CD14-positive monocyte (primary cell): ENCODE results near the gene AIRE. TPM values are rescaled to one million over a fixed set of nuclear protein-coding genes. Genes with fewer than 3 reads are reported as not detected.
"Not testable (repeated sequence)": the region's sequence is repeated elsewhere in the genome, so short reads cannot be mapped to it uniquely, and the experiment has no call there.

Experiments
- DNase-seq, 3 donors: peaks; one replicate each; pipeline ENCODE4 v3.0.0-alpha.2; 2011 to 2022
- H2AFZ ChIP-seq: 2 replicates; pipeline ENCODE4 v1.6.0; 2012; ENCODE audit warnings: mild to moderate bottlenecking, low read depth, low read length, inconsistent platforms; ENCODE audit not compliant: insufficient read depth, poor library complexity, severe bottlenecking
- H3K27ac ChIP-seq, 2 donors: 1 replicate in 1 of 2; 2 replicates in 1 of 2; pipeline ENCODE4 v1.5.1; 2012 to 2013; ENCODE audit warnings: low read length in 2 of 2, control low read depth in 1 of 2, inconsistent platforms in 1 of 2, low read depth in 1 of 2, mild to moderate bottlenecking in 1 of 2
- H3K27me3 ChIP-seq, 2 donors: one replicate each; pipeline versions ENCODE4 v1.6.0 to v1.6.1; 2011 to 2013; ENCODE audit warnings: low read length in 2 of 2; ENCODE audit not compliant: control insufficient read depth in 2 of 2, insufficient read depth in 2 of 2
- H3K36me3 ChIP-seq, 2 donors: replicated peaks in 1 of 2; 1 replicate in 1 of 2; 2 replicates in 1 of 2; pipeline versions ENCODE4 v1.5.1 to v1.6.1; 2012 to 2013; ENCODE audit warnings: low read length in 2 of 2, control low read depth in 1 of 2, inconsistent platforms in 1 of 2, mild to moderate bottlenecking in 1 of 2; ENCODE audit not compliant: insufficient read depth in 2 of 2, control insufficient read depth in 1 of 2
- H3K4me1 ChIP-seq, 2 donors: 1 replicate in 1 of 2; 2 replicates in 1 of 2; pipeline versions ENCODE4 v1.5.1 to v1.6.1; 2012 to 2013; ENCODE audit warnings: low read length in 2 of 2, control low read depth in 1 of 2, inconsistent platforms in 1 of 2, mild to moderate bottlenecking in 1 of 2, moderate library complexity in 1 of 2; ENCODE audit not compliant: insufficient read depth in 2 of 2, control insufficient read depth in 1 of 2
- H3K4me2 ChIP-seq: replicated peaks from 2 replicates; pipeline ENCODE3; 2012; ENCODE audit warnings: low read length, moderate library complexity, mild to moderate bottlenecking; ENCODE audit not compliant: poor library complexity, severe bottlenecking; ENCODE audit errors: extremely low read depth
- H3K4me3 ChIP-seq, 3 experiments: fragments of 200-600 bp in 1 of 3; sonication (generic) in 1 of 3; replicated peaks in 1 of 3; 1 replicate in 2 of 3; 2 replicates in 1 of 3; pipeline ENCODE4 v1.5.1; 2011 to 2013; ENCODE audit warnings: low read length in 3 of 3, mild to moderate bottlenecking in 3 of 3, control low read depth in 2 of 3, low read depth in 2 of 3, inconsistent platforms in 1 of 3, moderate library complexity in 1 of 3
- H3K79me2 ChIP-seq: 2 replicates; pipeline ENCODE4 v1.6.0; 2012; ENCODE audit warnings: mild to moderate bottlenecking, control low read depth, inconsistent platforms, low read length, moderate library complexity; ENCODE audit not compliant: insufficient read depth
- H3K9ac ChIP-seq: 2 replicates; pipeline ENCODE4 v1.6.0; 2017; ENCODE audit warnings: low read length, mild to moderate bottlenecking; ENCODE audit not compliant: insufficient read depth, poor library complexity, severe bottlenecking
- H3K9me3 ChIP-seq, 2 donors: replicated peaks in 1 of 2; 1 replicate in 1 of 2; 2 replicates in 1 of 2; pipeline versions ENCODE4 v1.5.1 to v1.6.1; 2012 to 2013; ENCODE audit warnings: low read length in 2 of 2, control low read depth in 1 of 2; ENCODE audit not compliant: control insufficient read depth in 1 of 2, insufficient read depth in 1 of 2
- H4K20me1 ChIP-seq: 2 replicates; pipeline ENCODE4 v1.6.0; 2012; ENCODE audit warnings: mild to moderate bottlenecking, low read length, control low read depth, moderate library complexity; ENCODE audit not compliant: insufficient read depth
- H3K27ac Mint-ChIP-seq, 7 donors: one replicate each; pipeline ENCODE4 v1.8.0; 2020; ENCODE audit warnings: mild to moderate bottlenecking in 7 of 7, mixed read lengths in 7 of 7, moderate library complexity in 6 of 7, inconsistent platforms in 2 of 7
- H3K27me3 Mint-ChIP-seq, 3 donors: one replicate each; pipeline ENCODE4 v1.8.0; 2021 to 2022; ENCODE audit warnings: low read depth in 3 of 3, mild to moderate bottlenecking in 3 of 3, mixed read lengths in 3 of 3, moderate library complexity in 3 of 3, inconsistent platforms in 1 of 3
- H3K36me3 Mint-ChIP-seq, 2 donors: one replicate each; pipeline ENCODE4 v1.8.0; 2020; ENCODE audit warnings: mixed read lengths in 2 of 2, inconsistent platforms in 1 of 2, mild to moderate bottlenecking in 1 of 2
- H3K4me1 Mint-ChIP-seq: one replicate; pipeline ENCODE4 v1.8.0; 2020; ENCODE audit warnings: mild to moderate bottlenecking, mixed read lengths
- H3K4me3 Mint-ChIP-seq, 2 donors: one replicate each; pipeline ENCODE4 v1.8.0; 2020; ENCODE audit warnings: mild to moderate bottlenecking in 2 of 2, mixed read lengths in 2 of 2, moderate library complexity in 1 of 2
- H3K9me3 Mint-ChIP-seq, 7 donors: one replicate each; pipeline ENCODE4 v1.8.0; 2020 to 2022; ENCODE audit warnings: mixed read lengths in 7 of 7, mild to moderate bottlenecking in 6 of 7, moderate library complexity in 6 of 7, inconsistent platforms in 2 of 7
- WGBS: methylation state at CpG from one replicate; pipeline ENCODE4 v1.1.5; 2013; ENCODE audit warnings: missing lambda C conversion rate; ENCODE audit not compliant: insufficient coverage; 5-methylcytosine and 5-hydroxymethylcytosine counted together
- intact Hi-C, 2 donors: fragments of 100-400 bp; cut with micrococcal nuclease; formaldehyde crosslinking; loops; one replicate each; pipeline versions ENCODE4 v1.15.0 to v1.15.1; 2023
- polyA plus RNA-seq, 3 donors: library from polyadenylated mRNA; depleted of rRNA in 1 of 3; unstranded in 2 of 3; stranded (reverse) in 1 of 3; fragments of 300-500 nt in 2 of 3; fragments of >200 nt in 1 of 3; fragmentation: Illumina TruSeq in 2 of 3; gene quantifications; 1 replicate in 2 of 3; 2 replicates in 1 of 3; pipeline ENCODE4 v1.2.3, GENCODE V29; 2012 to 2021

Gene AIRE
- polyA plus RNA-seq, 3 donors, result not detected

GRCh38 chr21:44243980-44244379 lies 41.7 kb upstream of the AIRE start:
- H4K20me1 ChIP-seq, H3K4me3 Mint-ChIP-seq, H3K4me1 Mint-ChIP-seq, H3K9me3 ChIP-seq, H3K27ac ChIP-seq, H3K9ac ChIP-seq, H3K27ac Mint-ChIP-seq, H3K27me3 ChIP-seq, H3K27me3 Mint-ChIP-seq, H3K4me3 ChIP-seq, H3K4me2 ChIP-seq, H3K36me3 Mint-ChIP-seq, intact Hi-C loops, DNase-seq, H3K36me3 ChIP-seq, H3K79me2 ChIP-seq, H2AFZ ChIP-seq, H3K4me1 ChIP-seq, H3K9me3 Mint-ChIP-seq: not testable (repeated sequence)
- WGBS, result no CpG with 5 or more reads among the region's 15 CpGs

- H3K4me1 Mint-ChIP-seq, H3K9me3 Mint-ChIP-seq, H3K27ac Mint-ChIP-seq, H3K79me2 ChIP-seq, DNase-seq, H2AFZ ChIP-seq, H3K27me3 ChIP-seq, H3K27ac ChIP-seq, H3K27me3 Mint-ChIP-seq, H3K9ac ChIP-seq, H3K4me2 ChIP-seq, H4K20me1 ChIP-seq, H3K9me3 ChIP-seq, H3K4me3 ChIP-seq, H3K4me1 ChIP-seq, H3K4me3 Mint-ChIP-seq, H3K36me3 ChIP-seq, intact Hi-C loops, H3K36me3 Mint-ChIP-seq: not testable (repeated sequence)
- WGBS, result no CpG with 5 or more reads among the region's 17 CpGs
Measured at GRCh38 chr21:44247904-44248303, 37.8 kb upstream of the AIRE start.

DNA sequence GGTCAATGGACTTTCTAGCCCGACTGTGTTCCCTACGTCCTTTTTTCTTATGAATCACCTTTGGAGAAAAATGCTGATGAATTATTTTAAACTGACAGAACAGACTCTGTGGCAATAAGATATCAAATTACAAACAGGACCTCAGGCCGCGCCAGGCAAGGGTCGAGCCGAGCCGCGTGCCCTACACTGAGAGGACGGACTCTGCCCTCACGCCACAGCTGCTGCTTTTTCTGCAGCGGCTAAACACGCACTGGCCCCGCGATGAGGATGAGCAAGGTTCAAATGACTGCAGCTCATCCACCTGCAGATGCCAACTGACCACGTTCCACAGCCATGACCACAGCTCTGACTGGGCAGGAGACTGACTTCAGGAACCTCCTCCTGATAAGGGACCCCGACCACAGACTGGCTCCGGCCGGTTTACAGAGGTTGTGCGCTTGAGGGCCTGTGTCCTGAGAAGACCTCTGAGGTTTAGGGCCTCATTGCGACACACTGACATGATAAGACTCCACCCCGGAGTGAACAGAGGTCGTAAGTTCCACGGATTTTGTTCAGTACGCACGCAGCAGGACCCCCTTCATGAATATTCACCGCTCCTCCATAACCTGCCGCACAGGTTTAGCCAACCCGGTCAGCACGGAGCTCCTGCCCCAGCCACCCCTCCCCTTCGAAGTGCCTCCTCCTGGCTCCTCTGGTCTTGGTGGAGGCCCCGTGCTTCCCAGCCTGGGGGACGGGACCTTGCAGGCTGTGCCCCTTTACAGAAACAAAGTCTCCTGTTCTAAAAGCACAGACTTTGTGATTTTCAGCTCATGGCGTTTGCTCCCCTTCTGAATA lies 36.3 kb upstream of the AIRE start:
- H3K4me3 ChIP-seq, H3K4me3 Mint-ChIP-seq, H3K27me3 ChIP-seq, H3K79me2 ChIP-seq, H3K4me1 Mint-ChIP-seq, H3K27me3 Mint-ChIP-seq, H3K4me2 ChIP-seq, H3K4me1 ChIP-seq, H3K27ac ChIP-seq, H4K20me1 ChIP-seq, DNase-seq, H3K36me3 Mint-ChIP-seq, H2AFZ ChIP-seq, H3K27ac Mint-ChIP-seq, H3K36me3 ChIP-seq, H3K9me3 ChIP-seq, H3K9ac ChIP-seq, H3K9me3 Mint-ChIP-seq, intact Hi-C loops: not testable (repeated sequence)
- WGBS, result no CpG with 5 or more reads among the region's 33 CpGs
